ENCODE results near the gene BTBD1.
A peak's percentile ranks its signal among the peaks of the same experiment; 100 is the strongest.

- peak; percentile 57 to 75 for TF ChIP-seq CTCF (IDR thresholded peaks at IDR 0.05; ENCODE audit: extremely low read depth in 1 of 2, insufficient read depth in 1 of 2, low read depth in 1 of 2, low read length in 2 of 2)
- no peak for TF ChIP-seq EZH2 (IDR thresholded peaks at IDR 0.05; ENCODE audit: borderline replicate concordance, low read depth, low read length, severe bottlenecking)
- TF ChIP-seq POLR2A (IDR thresholded peaks at IDR 0.05; ENCODE audit: low read depth, low read length): peak; percentile 92
Measured at GRCh38 chr15:83011271-83012075, 55.6 kb downstream of the BTBD1 start, which contains the start of gene C15orf40.
